ENCODE data around the gene UPK1A.
"Not testable (repeated sequence)": the region's sequence is repeated elsewhere in the genome, so short reads cannot be mapped to it uniquely, and the experiment has no call there.

Gene UPK1A

DNA sequence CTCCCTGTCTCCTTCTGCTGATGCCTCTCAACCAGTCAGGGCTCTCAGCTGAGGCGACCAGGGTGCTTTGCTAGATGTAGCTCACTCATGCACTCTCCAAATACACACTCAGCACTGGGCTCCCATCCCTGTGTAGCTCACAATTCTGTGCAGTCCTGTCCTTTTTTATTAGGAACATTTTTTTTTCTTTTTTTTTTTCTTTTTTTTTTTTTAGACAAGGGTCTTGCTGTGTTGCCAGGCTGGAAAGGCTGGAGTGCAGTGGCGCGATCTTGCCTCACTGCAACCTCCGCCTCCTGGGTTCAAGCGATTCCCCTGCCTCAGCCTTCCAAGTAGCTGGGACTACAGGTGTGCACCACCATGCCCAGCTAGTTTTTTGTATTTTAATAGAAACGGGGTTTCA, 11.5 kb upstream of the UPK1A start:
- not testable (repeated sequence) for H3K14ac ChIP-seq (ENCODE audit: low read length); H2BK120ac ChIP-seq (ENCODE audit: insufficient read depth, low read length, poor library complexity); H2AFZ ChIP-seq (ENCODE audit: insufficient read depth, low read length, poor library complexity); H3K27ac ChIP-seq (ENCODE audit: low read depth, low read length); H4K91ac ChIP-seq (ENCODE audit: low read depth, low read length); H3K23ac ChIP-seq (ENCODE audit: low read length); H2BK12ac ChIP-seq (ENCODE audit: low read length); H2BK5ac ChIP-seq (ENCODE audit: low read depth, low read length, poor library complexity); H3K79me2 ChIP-seq (ENCODE audit: control insufficient read depth, insufficient read depth, low read length, poor library complexity); H3K27me3 ChIP-seq (ENCODE audit: insufficient read depth, low read length); H2AK5ac ChIP-seq (ENCODE audit: low read length); H3K79me1 ChIP-seq (ENCODE audit: low read length); H4K12ac ChIP-seq (ENCODE audit: low read depth, low read length); H4K8ac ChIP-seq (ENCODE audit: low read depth, low read length); H3K9me3 ChIP-seq (ENCODE audit: insufficient read depth, low read depth, low read length); H3K4me1 ChIP-seq (ENCODE audit: control insufficient read depth in 1 of 2, insufficient read depth in 2 of 2, low read length in 2 of 2); H3K4ac ChIP-seq (ENCODE audit: low read depth, low read length); H3K18ac ChIP-seq (ENCODE audit: low read length); H3K4me2 ChIP-seq (ENCODE audit: low read length); H3K9ac ChIP-seq (ENCODE audit: low read length); DNase-seq
- no CpG with 5 or more reads among the region's 6 CpGs for WGBS (ENCODE audit: extremely low coverage, insufficient coverage, insufficient read length)
- Histone ChIP-seq H3K36me3 (ENCODE audit: control insufficient read depth in 1 of 2, insufficient read depth in 2 of 2, low read length in 2 of 2) (peaks cover 51 to 55% of the 10 kb centered on the region in 2 experiments), H3K4me3 (ENCODE audit: low read depth, low read length) (peak overlapping the region; percentile 3)

- H3K27me3 ChIP-seq (ENCODE audit: insufficient read depth, low read length), result no peaks in the 10 kb centered on the region
- H2BK12ac ChIP-seq (ENCODE audit: low read length), result no peak overlapping the region
- H4K12ac ChIP-seq (ENCODE audit: low read depth, low read length), result no peak overlapping the region
- H3K4ac ChIP-seq (ENCODE audit: low read depth, low read length), result no peak overlapping the region
- H3K14ac ChIP-seq (ENCODE audit: low read length), result no peak overlapping the region
- H2AK5ac ChIP-seq (ENCODE audit: low read length), result no peak overlapping the region
- H3K79me1 ChIP-seq (ENCODE audit: low read length), result no peaks in the 10 kb centered on the region
- WGBS (ENCODE audit: extremely low coverage, insufficient coverage, insufficient read length), result no CpG with 5 or more reads among the region's 4 CpGs
- no peak overlapping the region for H4K8ac ChIP-seq (ENCODE audit: low read depth, low read length)
- H3K4me3 ChIP-seq (ENCODE audit: low read depth, low read length), result no peak overlapping the region
- no peak for DNase-seq
- H3K4me1 ChIP-seq (ENCODE audit: control insufficient read depth in 1 of 2, insufficient read depth in 2 of 2, low read length in 2 of 2), result no peaks in the 10 kb centered on the region
- H3K79me2 ChIP-seq (ENCODE audit: control insufficient read depth, insufficient read depth, low read length, poor library complexity), result no peaks in the 10 kb centered on the region
- H3K9ac ChIP-seq (ENCODE audit: low read length), result no peak overlapping the region
- H3K9me3 ChIP-seq (ENCODE audit: insufficient read depth, low read depth, low read length), result no peaks in the 10 kb centered on the region
- H3K4me2 ChIP-seq (ENCODE audit: low read length), result no peak overlapping the region
- peaks cover 54 to 58% of the 10 kb centered on the region in 2 experiments for H3K36me3 ChIP-seq (ENCODE audit: control insufficient read depth in 1 of 2, insufficient read depth in 2 of 2, low read length in 2 of 2)
- H2BK5ac ChIP-seq (ENCODE audit: low read depth, low read length, poor library complexity), result no peak overlapping the region
- H3K18ac ChIP-seq (ENCODE audit: low read length), result no peak overlapping the region
- no peak overlapping the region for H2AFZ ChIP-seq (ENCODE audit: insufficient read depth, low read length, poor library complexity)
- H4K91ac ChIP-seq (ENCODE audit: low read depth, low read length), result no peak overlapping the region
- H2BK120ac ChIP-seq (ENCODE audit: insufficient read depth, low read length, poor library complexity), result no peak overlapping the region
- H3K23ac ChIP-seq (ENCODE audit: low read length), result no peak overlapping the region
- no peak overlapping the region for H3K27ac ChIP-seq (ENCODE audit: low read depth, low read length)
Measured at GRCh38 chr19:35655600-35655999, 10.7 kb upstream of the UPK1A start.

- Histone ChIP-seq H2BK120ac (ENCODE audit: insufficient read depth, low read length, poor library complexity) (no peak overlapping the region), H3K79me1 (ENCODE audit: low read length) (no peaks in the 10 kb centered on the region), H4K8ac (ENCODE audit: low read depth, low read length) (no peak overlapping the region), H4K12ac (ENCODE audit: low read depth, low read length) (no peak overlapping the region), H3K14ac (ENCODE audit: low read length) (no peak overlapping the region), H2BK12ac (ENCODE audit: low read length) (no peak overlapping the region), H2BK5ac (ENCODE audit: low read depth, low read length, poor library complexity) (no peak overlapping the region), H3K23ac (ENCODE audit: low read length) (no peak overlapping the region), H3K4me2 (ENCODE audit: low read length) (no peak overlapping the region), H3K9ac (ENCODE audit: low read length) (no peak overlapping the region), H3K27ac (ENCODE audit: low read depth, low read length) (no peak overlapping the region), H3K18ac (ENCODE audit: low read length) (no peak overlapping the region), H3K4ac (ENCODE audit: low read depth, low read length) (no peak overlapping the region), H3K36me3 (ENCODE audit: control insufficient read depth in 1 of 2, insufficient read depth in 2 of 2, low read length in 2 of 2) (peaks cover 44 to 56% of the 10 kb centered on the region in 2 experiments), H2AFZ (ENCODE audit: insufficient read depth, low read length, poor library complexity) (no peak overlapping the region), H2AK5ac (ENCODE audit: low read length) (no peak overlapping the region), H3K4me1 (ENCODE audit: control insufficient read depth in 1 of 2, insufficient read depth in 2 of 2, low read length in 2 of 2) (no peaks in the 10 kb centered on the region), H3K4me3 (ENCODE audit: low read depth, low read length) (no peak overlapping the region), H3K9me3 (ENCODE audit: insufficient read depth, low read depth, low read length) (no peaks in the 10 kb centered on the region), H4K91ac (ENCODE audit: low read depth, low read length) (no peak overlapping the region), H3K27me3 (ENCODE audit: insufficient read depth, low read length) (no peaks in the 10 kb centered on the region), H3K79me2 (ENCODE audit: control insufficient read depth, insufficient read depth, low read length, poor library complexity) (no peaks in the 10 kb centered on the region)
- no peak for DNase-seq
- WGBS (ENCODE audit: extremely low coverage, insufficient coverage, insufficient read length), result no CpG with 5 or more reads among the region's 6 CpGs
Measured at GRCh38 chr19:35656700-35657099, 9.6 kb upstream of the UPK1A start.

DNA sequence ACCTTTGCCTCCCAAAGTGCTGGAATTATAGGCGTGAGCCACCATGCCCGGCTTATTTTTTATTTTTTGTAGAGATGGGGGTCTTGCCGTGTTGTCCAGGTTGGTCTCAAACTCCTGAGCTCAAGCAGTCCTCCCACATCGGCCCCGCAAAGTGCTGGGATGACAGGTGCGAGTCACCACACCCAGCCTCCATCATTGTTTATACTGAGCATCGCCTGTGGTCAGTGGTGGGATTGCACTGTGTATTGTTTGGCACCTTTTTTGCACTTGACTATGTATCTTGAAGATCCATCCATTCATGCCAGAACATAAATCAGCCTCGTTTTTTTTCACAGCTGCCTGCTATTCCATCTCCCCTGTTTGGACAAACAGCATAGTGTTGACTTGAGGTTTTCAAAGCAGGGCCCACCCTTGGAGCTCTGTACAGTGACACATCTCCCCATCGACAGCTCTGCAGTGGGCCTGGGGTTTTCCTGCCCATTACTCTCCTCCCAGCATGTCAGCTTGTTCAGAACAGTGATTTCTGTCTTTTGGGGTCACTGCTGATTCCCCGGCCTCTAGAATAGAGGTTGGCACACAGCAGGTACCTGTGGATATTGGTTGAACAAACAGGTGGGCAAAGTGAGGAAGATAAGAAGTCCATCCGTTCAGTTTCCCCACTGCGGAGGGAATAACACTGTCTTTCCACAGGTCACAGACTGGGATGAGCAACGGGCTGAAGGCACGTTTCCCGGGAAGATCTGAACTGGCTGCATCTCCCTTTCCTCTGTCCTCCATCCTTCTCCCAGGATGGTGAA, 8.2 kb upstream of the UPK1A start:
- Histone ChIP-seq H4K91ac (ENCODE audit: low read depth, low read length) (no peak overlapping the region), H3K9me3 (ENCODE audit: insufficient read depth, low read depth, low read length) (no peaks in the 10 kb centered on the region), H3K36me3 (ENCODE audit: control insufficient read depth in 1 of 2, insufficient read depth in 2 of 2, low read length in 2 of 2) (peaks cover 41 to 49% of the 10 kb centered on the region in 2 experiments), H2BK12ac (ENCODE audit: low read length) (no peak overlapping the region), H4K8ac (ENCODE audit: low read depth, low read length) (no peak overlapping the region), H3K14ac (ENCODE audit: low read length) (no peak overlapping the region), H3K4me3 (ENCODE audit: low read depth, low read length) (no peak overlapping the region), H2BK120ac (ENCODE audit: insufficient read depth, low read length, poor library complexity) (no peak overlapping the region), H2AFZ (ENCODE audit: insufficient read depth, low read length, poor library complexity) (no peak overlapping the region), H3K18ac (ENCODE audit: low read length) (no peak overlapping the region), H3K79me2 (ENCODE audit: control insufficient read depth, insufficient read depth, low read length, poor library complexity) (no peaks in the 10 kb centered on the region), H3K4me1 (ENCODE audit: control insufficient read depth in 1 of 2, insufficient read depth in 2 of 2, low read length in 2 of 2) (no peaks in the 10 kb centered on the region), H2BK5ac (ENCODE audit: low read depth, low read length, poor library complexity) (no peak overlapping the region), H3K4ac (ENCODE audit: low read depth, low read length) (no peak overlapping the region), H3K9ac (ENCODE audit: low read length) (no peak overlapping the region), H3K79me1 (ENCODE audit: low read length) (no peaks in the 10 kb centered on the region), H3K27ac (ENCODE audit: low read depth, low read length) (no peak overlapping the region), H2AK5ac (ENCODE audit: low read length) (no peak overlapping the region), H3K27me3 (ENCODE audit: insufficient read depth, low read length) (no peaks in the 10 kb centered on the region), H4K12ac (ENCODE audit: low read depth, low read length) (no peak overlapping the region), H3K4me2 (ENCODE audit: low read length) (no peak overlapping the region), H3K23ac (ENCODE audit: low read length) (no peak overlapping the region)
- DNase-seq, result no peak
- WGBS (ENCODE audit: extremely low coverage, insufficient coverage, insufficient read length), result no CpG with 5 or more reads among the region's 15 CpGs

Data from trophoblast cell (in vitro differentiated cells and primary cell).